Uterus (tissue), 4 donors: ENCODE data around the gene GPER1. TPM values are rescaled to one million over a fixed set of nuclear protein-coding genes. Genes with fewer than 3 reads are reported as not detected.
A peak's percentile ranks its signal among the peaks of the same experiment; 100 is the strongest.

Experiments
- DNase-seq, 2 donors: peaks; one replicate each; pipeline ENCODE4 v3.0.0-alpha.2; 2019 to 2020
- H3K27ac ChIP-seq, 2 donors: fragments of 200-600 bp; sonication (generic); 1 replicate in 1 of 2; 2 replicates in 1 of 2; pipeline ENCODE4 v1.5.1; 2016 to 2018
- H3K27me3 ChIP-seq, 2 donors: fragments of 200-600 bp; sonication (generic); one replicate each; pipeline ENCODE4 v1.5.1; 2018 to 2019; ENCODE audit warnings: control low read depth in 1 of 2
- H3K36me3 ChIP-seq, 2 donors: fragments of 200-600 bp; sonication (generic); one replicate each; pipeline ENCODE4 v1.5.1; 2019; ENCODE audit warnings: control low read depth in 1 of 2
- H3K4me1 ChIP-seq, 2 donors: fragments of 200-600 bp; sonication (generic); one replicate each; pipeline ENCODE4 v1.5.1; 2018 to 2019; ENCODE audit warnings: control low read depth in 1 of 2
- H3K4me3 ChIP-seq, 2 donors: fragments of 200-600 bp; sonication (generic); 1 replicate in 1 of 2; 2 replicates in 1 of 2; pipeline ENCODE4 v1.5.1; 2018 to 2019; ENCODE audit warnings: mild to moderate bottlenecking in 1 of 2
- H3K9me3 ChIP-seq, 2 donors: fragments of 200-600 bp; sonication (generic); one replicate each; pipeline ENCODE4 v1.5.1; 2019; ENCODE audit warnings: control low read depth in 1 of 2
- CTCF ChIP-seq, 4 experiments: fragments of 200-600 bp in 2 of 4; fragments of 450-650 bp in 2 of 4; sonication (generic) in 2 of 4; IDR thresholded peaks; one replicate each; pipeline ENCODE4 v1.5.1; 2016 to 2019; ENCODE audit warnings: antibody characterized with exemption in 4 of 4, mild to moderate bottlenecking in 2 of 4, moderate library complexity in 1 of 4
- POLR2A ChIP-seq, 2 donors: fragments of 450-650 bp; IDR thresholded peaks; one replicate each; pipeline ENCODE4 v1.6.1; 2016; ENCODE audit warnings: antibody characterized with exemption in 2 of 2, mild to moderate bottlenecking in 1 of 2, moderate library complexity in 1 of 2
- intact Hi-C: fragments of 100-400 bp; cut with DNase I; formaldehyde crosslinking; loops from one replicate; pipeline ENCODE4 v1.15.1; 2023; ENCODE audit warnings: low total_unique reads
- total RNA-seq, 4 donors: library from RNA; depleted of rRNA in 3 of 4; stranded (reverse); fragments of >200 nt in 3 of 4; gene quantifications; one replicate each; pipeline versions ENCODE4 v1.1.0 to v1.2.4, GENCODE V29; 2014 to 2023
- donor health status: DM: yes; HTN: yes; CAD: no.

The GPER1 gene
- total RNA-seq, 4 donors from 2014 or later = 1.3 to 10.6 (median 5.0) TPM

- intact Hi-C loops = no loop called here
- Histone ChIP-seq H3K4me1 (no peaks in the 10 kb centered on the region), H3K9me3 (no peaks in the 10 kb centered on the region), H3K27ac (no peak overlapping the region), H3K4me3 (no peak overlapping the region), H3K27me3 (no peaks in the 10 kb centered on the region), H3K36me3 (no peaks in the 10 kb centered on the region)
- TF ChIP-seq CTCF (IDR thresholded peaks at IDR 0.05) = no peak
- no peak for TF ChIP-seq POLR2A (IDR thresholded peaks at IDR 0.05)
- DNase-seq = no peak
These were observed 7.0 kb downstream of the GPER1 start for GRCh38 chr7:1094870-1095269.

- no peaks in the 10 kb centered on the region for H3K4me1 ChIP-seq
- no peak overlapping the region for H3K27ac ChIP-seq
- H3K27me3 ChIP-seq = no peaks in the 10 kb centered on the region
- DNase-seq = no peak
- no peaks in the 10 kb centered on the region for H3K36me3 ChIP-seq
- no peak overlapping the region for H3K4me3 ChIP-seq
- TF ChIP-seq CTCF (IDR thresholded peaks at IDR 0.05) (no peak), POLR2A (IDR thresholded peaks at IDR 0.05) (no peak)
- no peaks in the 10 kb centered on the region for H3K9me3 ChIP-seq
- intact Hi-C loops = no loop called here
These were observed 7.8 kb downstream of the GPER1 start for GRCh38 chr7:1095621-1096155.

GRCh38 chr7:1096156-1097119, 8.5 kb downstream of the GPER1 start:
- H3K4me1 ChIP-seq = no peaks in the 10 kb centered on the region
- TF ChIP-seq POLR2A (IDR thresholded peaks at IDR 0.05) (no peak), CTCF (IDR thresholded peaks at IDR 0.05) (no peak)
- DNase-seq = peak in 1 of 2 donors; percentile 51
- no peaks in the 10 kb centered on the region for H3K9me3 ChIP-seq
- H3K36me3 ChIP-seq = no peaks in the 10 kb centered on the region
- no peak overlapping the region for H3K27ac ChIP-seq
- intact Hi-C loops = no loop called here
- no peak overlapping the region for H3K4me3 ChIP-seq
- H3K27me3 ChIP-seq = no peaks in the 10 kb centered on the region

GRCh38 chr7:1097120-1097504, 9.2 kb downstream of the GPER1 start:
- no peak for DNase-seq
- H3K27ac ChIP-seq = no peak overlapping the region

More at GRCh38 chr7:1097120-1097504, 9.2 kb downstream of the GPER1 start:
- H3K4me1 ChIP-seq = no peaks in the 10 kb centered on the region
- H3K27me3 ChIP-seq = no peaks in the 10 kb centered on the region
- TF ChIP-seq POLR2A (IDR thresholded peaks at IDR 0.05) (no peak), CTCF (IDR thresholded peaks at IDR 0.05) (no peak)
- no peak overlapping the region for H3K4me3 ChIP-seq
- intact Hi-C loops = no loop called here
- H3K9me3 ChIP-seq = no peaks in the 10 kb centered on the region
- H3K36me3 ChIP-seq = no peaks in the 10 kb centered on the region
